ENCODE measurements around the gene CCSER1.
A peak's percentile ranks its signal among the peaks of the same experiment; 100 is the strongest.

The CCSER1 gene

GRCh38 chr4:90943311-90943710, 816.1 kb downstream of the CCSER1 start:
- no peak overlapping the region for H3K27ac Mint-ChIP-seq
- TF ChIP-seq CTCF (IDR thresholded peaks at IDR 0.05): no peak
- H3K4me1 Mint-ChIP-seq: no peaks in the 10 kb centered on the region
- DNase-seq: no peak
- no peak overlapping the region for H3K4me3 Mint-ChIP-seq
- no peaks in the 10 kb centered on the region for H3K9me3 Mint-ChIP-seq
- no peaks in the 10 kb centered on the region for H3K36me3 Mint-ChIP-seq (ENCODE audit: low read depth)
- H3K27me3 Mint-ChIP-seq (ENCODE audit: low read depth, poor library complexity): peaks cover 4% of the 10 kb centered on the region

GRCh38 chr4:90946945-90947344, 819.8 kb downstream of the CCSER1 start:
- H3K4me1 Mint-ChIP-seq: peaks cover 5% of the 10 kb centered on the region
- TF ChIP-seq CTCF (IDR thresholded peaks at IDR 0.05): no peak
- H3K27ac Mint-ChIP-seq: no peak overlapping the region
- H3K9me3 Mint-ChIP-seq: no peaks in the 10 kb centered on the region
- no peaks in the 10 kb centered on the region for H3K36me3 Mint-ChIP-seq (ENCODE audit: low read depth)
- H3K27me3 Mint-ChIP-seq (ENCODE audit: low read depth, poor library complexity): no peaks in the 10 kb centered on the region
- DNase-seq: no peak
- H3K4me3 Mint-ChIP-seq: no peak overlapping the region

GRCh38 chr4:90950385-90950841, 823.2 kb downstream of the CCSER1 start:
- Mint-ChIP-seq H3K27me3 (ENCODE audit: low read depth, poor library complexity) (no peaks in the 10 kb centered on the region), H3K36me3 (ENCODE audit: low read depth) (no peaks in the 10 kb centered on the region), H3K4me3 (no peak overlapping the region), H3K27ac (no peak overlapping the region), H3K9me3 (no peaks in the 10 kb centered on the region), H3K4me1 (peaks cover 5% of the 10 kb centered on the region)
- no peak for TF ChIP-seq CTCF (IDR thresholded peaks at IDR 0.05)
- DNase-seq: no peak

- DNase-seq: no peak
- Mint-ChIP-seq H3K9me3 (no peaks in the 10 kb centered on the region), H3K27me3 (ENCODE audit: low read depth, poor library complexity) (no peaks in the 10 kb centered on the region), H3K4me1 (peaks cover 9% of the 10 kb centered on the region), H3K27ac (no peak overlapping the region), H3K4me3 (no peak overlapping the region), H3K36me3 (ENCODE audit: low read depth) (no peaks in the 10 kb centered on the region)
- TF ChIP-seq CTCF (IDR thresholded peaks at IDR 0.05): no peak
Measured at GRCh38 chr4:90951037-90951436, 823.8 kb downstream of the CCSER1 start.

- peaks cover 4% of the 10 kb centered on the region for H3K9me3 Mint-ChIP-seq
- H3K4me1 Mint-ChIP-seq: peaks cover 27% of the 10 kb centered on the region
- H3K27ac Mint-ChIP-seq: peak overlapping the region; percentile 97
- no peak overlapping the region for H3K4me3 Mint-ChIP-seq
- no peak for TF ChIP-seq CTCF (IDR thresholded peaks at IDR 0.05)
- H3K27me3 Mint-ChIP-seq (ENCODE audit: low read depth, poor library complexity): no peaks in the 10 kb centered on the region
- DNase-seq: peak; percentile 3
- H3K36me3 Mint-ChIP-seq (ENCODE audit: low read depth): no peaks in the 10 kb centered on the region
Measured at GRCh38 chr4:90958256-90958895, 831.2 kb downstream of the CCSER1 start.

GRCh38 chr4:90960433-90960832, 833.2 kb downstream of the CCSER1 start:
- Mint-ChIP-seq H3K9me3 (peaks cover 4% of the 10 kb centered on the region), H3K27ac (no peak overlapping the region), H3K36me3 (ENCODE audit: low read depth) (no peaks in the 10 kb centered on the region), H3K4me1 (peaks cover 26% of the 10 kb centered on the region), H3K4me3 (no peak overlapping the region), H3K27me3 (ENCODE audit: low read depth, poor library complexity) (no peaks in the 10 kb centered on the region)
- TF ChIP-seq CTCF (IDR thresholded peaks at IDR 0.05): no peak
- DNase-seq: no peak

Measured in nephron progenitor cell (in vitro differentiated cells).